Activated naive CD8-positive, alpha-beta T cell treated with anti-CD3 and anti-CD28 coated beads, Interleukin-2, amount 50 U/mL, for 24 hours (primary cell): Measurements from ENCODE around the gene AP3M1.

ENCODE experiments used
- ATAC-seq: fragments of 150-1000 bp; cut with Tn5 transposase; one replicate; pipeline ENCODE4 v1.10.0; 2021
- DNase-seq: peaks from one replicate; pipeline ENCODE4 v3.0.0; 2021
- H3K27ac Mint-ChIP-seq: one replicate; pipeline ENCODE4 v1.8.0; 2021; ENCODE audit warnings: mild to moderate bottlenecking, mixed read lengths
- H3K27me3 Mint-ChIP-seq: one replicate; pipeline ENCODE4 v1.8.0; 2021; ENCODE audit warnings: mixed read lengths
- H3K36me3 Mint-ChIP-seq: one replicate; pipeline ENCODE4 v1.8.0; 2021; ENCODE audit warnings: low read depth, mixed read lengths
- H3K4me1 Mint-ChIP-seq: one replicate; pipeline ENCODE4 v1.8.0; 2021; ENCODE audit warnings: mixed read lengths
- H3K4me3 Mint-ChIP-seq: one replicate; pipeline ENCODE4 v1.8.0; 2021; ENCODE audit warnings: mild to moderate bottlenecking, moderate library complexity, mixed read lengths
- H3K9me3 Mint-ChIP-seq: one replicate; pipeline ENCODE4 v1.8.0; 2021; ENCODE audit warnings: mixed read lengths

AP3M1 gene

GRCh38 chr10:74113546-74113945, 37.1 kb downstream of the AP3M1 start:
- Mint-ChIP-seq H3K27me3 (no peaks in the 10 kb centered on the region), H3K4me1 (peaks cover 15% of the 10 kb centered on the region), H3K9me3 (no peaks in the 10 kb centered on the region), H3K4me3 (no peak overlapping the region), H3K27ac (no peak overlapping the region), H3K36me3 (peaks cover 61% of the 10 kb centered on the region)
- no peak for DNase-seq
- ATAC-seq = no peak

GRCh38 chr10:74111799-74112198, 38.8 kb downstream of the AP3M1 start:
- no peak for DNase-seq
- no peaks in the 10 kb centered on the region for H3K27me3 Mint-ChIP-seq
- H3K4me3 Mint-ChIP-seq = no peak overlapping the region
- peaks cover 49% of the 10 kb centered on the region for H3K36me3 Mint-ChIP-seq
- H3K9me3 Mint-ChIP-seq = no peaks in the 10 kb centered on the region
- no peak for ATAC-seq
- no peaks in the 10 kb centered on the region for H3K4me1 Mint-ChIP-seq
- no peak overlapping the region for H3K27ac Mint-ChIP-seq

GRCh38 chr10:74110120-74110519, 40.5 kb downstream of the AP3M1 start:
- no peak overlapping the region for H3K4me3 Mint-ChIP-seq
- H3K27me3 Mint-ChIP-seq = no peaks in the 10 kb centered on the region
- no peak for ATAC-seq
- no peaks in the 10 kb centered on the region for H3K9me3 Mint-ChIP-seq
- H3K27ac Mint-ChIP-seq = no peak overlapping the region
- no peaks in the 10 kb centered on the region for H3K4me1 Mint-ChIP-seq
- peaks cover 42% of the 10 kb centered on the region for H3K36me3 Mint-ChIP-seq
- no peak for DNase-seq

- peaks cover 44% of the 10 kb centered on the region for H3K36me3 Mint-ChIP-seq
- no peaks in the 10 kb centered on the region for H3K27me3 Mint-ChIP-seq
- ATAC-seq (no peak), DNase-seq (no peak)
- H3K27ac Mint-ChIP-seq = no peak overlapping the region
- H3K9me3 Mint-ChIP-seq = no peaks in the 10 kb centered on the region
- H3K4me1 Mint-ChIP-seq = no peaks in the 10 kb centered on the region
- H3K4me3 Mint-ChIP-seq = no peak overlapping the region
Measured at GRCh38 chr10:74109452-74109851, 41.2 kb downstream of the AP3M1 start.

GRCh38 chr10:74107391-74107790, 43.2 kb downstream of the AP3M1 start:
- Mint-ChIP-seq H3K36me3 (peaks cover 41% of the 10 kb centered on the region), H3K27me3 (no peaks in the 10 kb centered on the region), H3K27ac (peak overlapping the region; percentile 2), H3K9me3 (no peaks in the 10 kb centered on the region), H3K4me1 (no peaks in the 10 kb centered on the region), H3K4me3 (no peak overlapping the region)
- DNase-seq (no peak), ATAC-seq (no peak)

- no peaks in the 10 kb centered on the region for H3K9me3 Mint-ChIP-seq
- no peak for ATAC-seq
- no peak overlapping the region for H3K27ac Mint-ChIP-seq
- DNase-seq = no peak
- no peaks in the 10 kb centered on the region for H3K27me3 Mint-ChIP-seq
- peaks cover 29% of the 10 kb centered on the region for H3K36me3 Mint-ChIP-seq
- H3K4me1 Mint-ChIP-seq = no peaks in the 10 kb centered on the region
- no peak overlapping the region for H3K4me3 Mint-ChIP-seq
Measured at GRCh38 chr10:74104996-74105395, 45.6 kb downstream of the AP3M1 start.

GRCh38 chr10:74104480-74104879, 46.1 kb downstream of the AP3M1 start:
- H3K27me3 Mint-ChIP-seq = no peaks in the 10 kb centered on the region
- DNase-seq (no peak), ATAC-seq (no peak)
- H3K9me3 Mint-ChIP-seq = no peaks in the 10 kb centered on the region
- peaks cover 25% of the 10 kb centered on the region for H3K36me3 Mint-ChIP-seq
- no peak overlapping the region for H3K4me3 Mint-ChIP-seq
- no peaks in the 10 kb centered on the region for H3K4me1 Mint-ChIP-seq
- H3K27ac Mint-ChIP-seq = no peak overlapping the region

- ATAC-seq = no peak
- Mint-ChIP-seq H3K4me1 (no peaks in the 10 kb centered on the region), H3K27ac (no peak overlapping the region), H3K27me3 (no peaks in the 10 kb centered on the region), H3K9me3 (no peaks in the 10 kb centered on the region), H3K36me3 (peaks cover 26% of the 10 kb centered on the region), H3K4me3 (no peak overlapping the region)
- DNase-seq = no peak
Measured at GRCh38 chr10:74103560-74104258, 46.9 kb downstream of the AP3M1 start.

GRCh38 chr10:74099836-74100235, 50.8 kb downstream of the AP3M1 start:
- no peaks in the 10 kb centered on the region for H3K27me3 Mint-ChIP-seq
- no peaks in the 10 kb centered on the region for H3K9me3 Mint-ChIP-seq
- DNase-seq (no peak), ATAC-seq (no peak)
- H3K4me3 Mint-ChIP-seq = no peak overlapping the region
- no peak overlapping the region for H3K27ac Mint-ChIP-seq
- H3K36me3 Mint-ChIP-seq = peaks cover 36% of the 10 kb centered on the region
- H3K4me1 Mint-ChIP-seq = no peaks in the 10 kb centered on the region

- Mint-ChIP-seq H3K4me1 (no peaks in the 10 kb centered on the region), H3K27me3 (no peaks in the 10 kb centered on the region), H3K4me3 (no peak overlapping the region), H3K36me3 (peaks cover 32% of the 10 kb centered on the region), H3K9me3 (no peaks in the 10 kb centered on the region), H3K27ac (no peak overlapping the region)
- DNase-seq (no peak), ATAC-seq (no peak)
Measured at GRCh38 chr10:74099420-74099819, 51.2 kb downstream of the AP3M1 start.

GRCh38 chr10:74097776-74098175, 52.9 kb downstream of the AP3M1 start:
- H3K27ac Mint-ChIP-seq = no peak overlapping the region
- peaks cover 27% of the 10 kb centered on the region for H3K36me3 Mint-ChIP-seq
- no peaks in the 10 kb centered on the region for H3K27me3 Mint-ChIP-seq
- no peaks in the 10 kb centered on the region for H3K9me3 Mint-ChIP-seq
- no peak for DNase-seq
- H3K4me3 Mint-ChIP-seq = no peak overlapping the region
- no peaks in the 10 kb centered on the region for H3K4me1 Mint-ChIP-seq
- ATAC-seq = no peak

- ATAC-seq = no peak
- Mint-ChIP-seq H3K4me1 (no peaks in the 10 kb centered on the region), H3K4me3 (no peak overlapping the region), H3K27ac (no peak overlapping the region), H3K36me3 (peaks cover 23% of the 10 kb centered on the region), H3K27me3 (no peaks in the 10 kb centered on the region), H3K9me3 (no peaks in the 10 kb centered on the region)
- DNase-seq = no peak
Measured at GRCh38 chr10:74096777-74097176, 53.9 kb downstream of the AP3M1 start.

GRCh38 chr10:74094231-74094630, 56.4 kb downstream of the AP3M1 start:
- no peak for ATAC-seq
- Mint-ChIP-seq H3K36me3 (peaks cover 28% of the 10 kb centered on the region), H3K4me1 (no peaks in the 10 kb centered on the region), H3K9me3 (no peaks in the 10 kb centered on the region), H3K4me3 (no peak overlapping the region), H3K27ac (no peak overlapping the region), H3K27me3 (no peaks in the 10 kb centered on the region)
- no peak for DNase-seq

- Mint-ChIP-seq H3K4me1 (no peaks in the 10 kb centered on the region), H3K4me3 (no peak overlapping the region), H3K9me3 (no peaks in the 10 kb centered on the region), H3K27me3 (no peaks in the 10 kb centered on the region), H3K27ac (no peak overlapping the region), H3K36me3 (peaks cover 27% of the 10 kb centered on the region)
- ATAC-seq (no peak), DNase-seq (no peak)
Measured at GRCh38 chr10:74093530-74094164, 57.0 kb downstream of the AP3M1 start.

GRCh38 chr10:74092372-74092771, 58.3 kb downstream of the AP3M1 start:
- H3K4me1 Mint-ChIP-seq = no peaks in the 10 kb centered on the region
- peaks cover 20% of the 10 kb centered on the region for H3K36me3 Mint-ChIP-seq
- H3K9me3 Mint-ChIP-seq = no peaks in the 10 kb centered on the region
- peak; percentile 52 for ATAC-seq
- no peak for DNase-seq
- peak overlapping the region; percentile 39 for H3K27ac Mint-ChIP-seq
- H3K27me3 Mint-ChIP-seq = no peaks in the 10 kb centered on the region
- no peak overlapping the region for H3K4me3 Mint-ChIP-seq
